HepG2 (cell line): ENCODE measurements around the gene IL17RB. TPM values are rescaled to one million over a fixed set of nuclear protein-coding genes. Genes with fewer than 3 reads are reported as not detected.
A peak's percentile ranks its signal among the peaks of the same experiment; 100 is the strongest.

Source experiments
- GFI1 ChIP-seq: sonication (generic); formaldehyde crosslinking; IDR thresholded peaks from 2 replicates; pipeline ENCODE4 v1.5.0; 2020; ENCODE audit warnings: missing genetic modification reagents, mild to moderate bottlenecking, borderline replicate concordance
- HCFC1 ChIP-seq: fragments of 150-350 bp; IDR thresholded peaks from 2 replicates; pipeline ENCODE4 v1.6.1; 2014; ENCODE audit warnings: low read depth, low read length
- HNF4A ChIP-seq: sonication (generic); formaldehyde crosslinking; IDR thresholded peaks from 2 replicates; pipeline ENCODE4 v1.4.0; 2020; ENCODE audit warnings: missing genetic modification reagents
- KDM3A ChIP-seq: IDR thresholded peaks from 2 replicates; pipeline ENCODE4 v1.6.1; 2018; ENCODE audit warnings: low read depth, missing compliant biosample characterization
- MED1 ChIP-seq: sonication (generic); formaldehyde crosslinking; IDR thresholded peaks from 2 replicates; pipeline ENCODE4 v1.4.0; 2020; ENCODE audit warnings: missing genetic modification reagents
- NONO ChIP-seq, 2 experiments: fragments of 450-650 bp in 1 of 2; sonication (generic) in 1 of 2; formaldehyde crosslinking in 1 of 2; IDR thresholded peaks in 1 of 2; conservative IDR thresholded peaks in 1 of 2; 2 replicates each; pipeline versions ENCODE4 v1.6.1 to v1.8.0; 2017 to 2022; ENCODE audit warnings: mild to moderate bottlenecking in 1 of 2, missing genetic modification reagents in 1 of 2, moderate library complexity in 1 of 2
- PAF1 ChIP-seq: IDR thresholded peaks from 2 replicates; pipeline ENCODE4 v1.6.1; 2016; ENCODE audit warnings: missing genetic modification reagents, missing compliant biosample characterization
- PHF5A ChIP-seq: IDR thresholded peaks from one replicate; pipeline ENCODE4 v1.6.1; 2018; ENCODE audit warnings: low read depth, missing genetic modification reagents; ENCODE audit not compliant: unreplicated experiment
- POLR2AphosphoS5 ChIP-seq: IDR thresholded peaks from 2 replicates; pipeline ENCODE4 v1.6.1; 2012; ENCODE audit warnings: low read depth, low read length
- SALL1 ChIP-seq: sonication (generic); formaldehyde crosslinking; IDR thresholded peaks from 2 replicates; pipeline ENCODE4 v1.8.0; 2022; ENCODE audit warnings: mild to moderate bottlenecking, missing genetic modification reagents
- SMARCC2 ChIP-seq: fragments of 450-650 bp; IDR thresholded peaks from 2 replicates; pipeline ENCODE4 v1.6.1; 2017; ENCODE audit warnings: antibody characterized with exemption, mild to moderate bottlenecking
- SP1 ChIP-seq, 2 experiments: fragments of 450-650 bp in 1 of 2; sonication (generic) in 1 of 2; formaldehyde crosslinking in 1 of 2; IDR thresholded peaks; 2 replicates each; pipeline versions ENCODE4 v1.4.0 to v1.6.1; 2016 to 2020; ENCODE audit warnings: missing genetic modification reagents in 1 of 2
- STAG1 ChIP-seq: sonication (generic); formaldehyde crosslinking; IDR thresholded peaks from 2 replicates; pipeline ENCODE4 v1.4.0; 2020; ENCODE audit warnings: missing genetic modification reagents
- TCF7 ChIP-seq: sonication (generic); IDR thresholded peaks from 2 replicates; pipeline ENCODE4 v1.6.1; 2016; ENCODE audit warnings: antibody characterized with exemption, low read depth
- TGIF2 ChIP-seq: IDR thresholded peaks from 2 replicates; pipeline ENCODE4 v1.6.1; 2016; ENCODE audit warnings: control low read depth, missing compliant biosample characterization
- TOPORS ChIP-seq: sonication (generic); formaldehyde crosslinking; IDR thresholded peaks from 2 replicates; pipeline ENCODE4 v1.8.0; 2023; ENCODE audit warnings: mild to moderate bottlenecking, missing genetic modification reagents
- TSC22D2 ChIP-seq: sonication (generic); formaldehyde crosslinking; IDR thresholded peaks from 2 replicates; pipeline ENCODE4 v1.5.1; 2020; ENCODE audit warnings: missing genetic modification reagents, mild to moderate bottlenecking, borderline replicate concordance
- ZBTB7A ChIP-seq: sonication (generic); formaldehyde crosslinking; IDR thresholded peaks from 2 replicates; pipeline ENCODE4 v1.8.0; 2022; ENCODE audit warnings: mild to moderate bottlenecking, missing genetic modification reagents
- ZNF34 ChIP-seq: sonication (generic); formaldehyde crosslinking; IDR thresholded peaks from 2 replicates; pipeline ENCODE4 v1.4.0; 2020; ENCODE audit warnings: mild to moderate bottlenecking, missing genetic modification reagents, borderline replicate concordance
- polyA plus RNA-seq, 8 experiments: library from polyadenylated mRNA; depleted of rRNA in 3 of 8; stranded (reverse) in 7 of 8; unstranded in 1 of 8; fragments of >200 nt; fragmentation: Illumina TruSeq in 4 of 8; extraction: Trizol in 4 of 8; gene quantifications; 2 replicates each; pipeline versions ENCODE4 v1.2.1 to v1.2.3, GENCODE V29; 2011 to 2016; ENCODE audit warnings: low read depth in 4 of 8, missing spikeins in 1 of 8, mixed read lengths in 1 of 8; ENCODE audit not compliant: insufficient read depth in 1 of 8
- total RNA-seq, 5 experiments: library from RNA; depleted of rRNA; stranded (reverse); fragments of >200 nt; fragmentation: Illumina TruSeq; extraction: Trizol; gene quantifications; 2 replicates each; pipeline ENCODE4 v1.2.3, GENCODE V29; 2016; ENCODE audit warnings: low read depth in 1 of 5
- TF ChIP-seq, protein P1 (sequence below): sonication (generic); formaldehyde crosslinking; IDR thresholded peaks from 2 replicates; pipeline ENCODE4 v1.5.1; 2020; ENCODE audit warnings: missing genetic modification reagents, mild to moderate bottlenecking, borderline replicate concordance
- TF ChIP-seq, protein P2 (sequence below): IDR thresholded peaks from 2 replicates; pipeline ENCODE4 v1.6.1; 2016; ENCODE audit warnings: missing compliant biosample characterization, missing genetic modification reagents, borderline replicate concordance
- TF ChIP-seq, protein P3 (sequence below): sonication (generic); formaldehyde crosslinking; IDR thresholded peaks from 2 replicates; pipeline ENCODE4 v1.5.1; 2020; ENCODE audit warnings: missing genetic modification reagents, mild to moderate bottlenecking, borderline replicate concordance
- TF ChIP-seq, protein P4 (sequence below): sonication (generic); formaldehyde crosslinking; IDR thresholded peaks from 2 replicates; pipeline ENCODE4 v1.5.0; 2020; ENCODE audit warnings: missing genetic modification reagents
- TF ChIP-seq, protein P5 (sequence below): sonication (generic); formaldehyde crosslinking; IDR thresholded peaks from 2 replicates; pipeline ENCODE4 v1.4.0; 2020; ENCODE audit warnings: missing genetic modification reagents
- TF ChIP-seq, protein P6 (sequence below): sonication (generic); formaldehyde crosslinking; IDR thresholded peaks from 2 replicates; pipeline ENCODE4 v1.4.0; 2020; ENCODE audit warnings: mild to moderate bottlenecking, low read depth, missing genetic modification reagents

Gene IL17RB
- total and polyA plus RNA-seq, 2 of the 13 experiments (the other 11 are each of a cell fraction or from before 2014, with no cell fraction given) = 130 to 190 TPM

DNA sequence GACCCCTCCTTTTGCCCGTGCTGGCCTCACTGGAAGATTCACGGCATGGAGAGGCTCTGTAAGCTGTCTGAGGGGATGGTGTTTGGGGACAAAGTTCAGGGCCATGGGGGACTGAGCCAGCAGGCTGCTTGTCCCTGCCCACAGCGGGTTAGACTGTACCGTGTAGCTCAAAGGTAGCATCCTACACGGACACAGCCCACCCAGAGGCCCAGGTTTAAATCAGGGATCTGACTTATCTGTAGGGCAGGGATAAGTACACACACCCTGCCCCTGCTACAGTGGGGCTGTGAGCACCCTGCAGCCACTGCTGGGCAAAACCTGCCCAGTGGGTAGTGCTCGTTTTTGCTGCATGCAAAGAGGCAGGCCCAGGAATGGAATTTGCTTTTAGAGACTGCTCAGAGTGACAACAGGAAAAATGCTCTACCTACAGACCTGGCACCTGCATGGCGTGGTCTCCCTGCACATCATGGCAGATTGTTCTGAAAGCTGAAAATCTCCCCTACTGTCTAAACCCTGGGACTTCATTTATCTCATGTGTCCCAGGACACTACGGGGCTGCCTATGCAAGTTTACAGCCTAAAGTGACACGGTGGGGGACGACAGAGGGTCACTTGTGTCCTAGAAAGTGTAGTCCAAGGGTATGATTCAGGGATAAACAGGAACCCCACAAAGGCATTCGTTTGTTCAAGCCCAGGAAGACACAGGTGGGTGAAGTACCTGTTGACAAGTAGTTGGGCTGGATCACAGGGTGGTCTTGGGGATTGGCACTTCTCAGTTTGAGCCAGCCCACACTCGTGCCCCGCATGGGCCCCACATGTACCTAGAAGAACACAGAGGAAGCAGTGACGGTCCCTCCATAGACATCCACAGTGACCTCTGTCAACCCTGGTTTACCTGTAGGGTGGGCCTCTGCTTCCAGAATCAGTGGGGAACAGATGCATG lies 27.9 kb upstream of the IL17RB start (continued):
- TF ChIP-seq, protein P1, sequence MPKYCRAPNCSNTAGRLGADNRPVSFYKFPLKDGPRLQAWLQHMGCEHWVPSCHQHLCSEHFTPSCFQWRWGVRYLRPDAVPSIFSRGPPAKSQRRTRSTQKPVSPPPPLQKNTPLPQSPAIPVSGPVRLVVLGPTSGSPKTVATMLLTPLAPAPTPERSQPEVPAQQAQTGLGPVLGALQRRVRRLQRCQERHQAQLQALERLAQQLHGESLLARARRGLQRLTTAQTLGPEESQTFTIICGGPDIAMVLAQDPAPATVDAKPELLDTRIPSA (CRISPR knock-in tag) = no peak
- TF ChIP-seq HNF4A (CRISPR knock-in tag) (peak; percentile 96), TGIF2 (no peak), ZBTB7A (peak; percentile 73; the same call in 1 of the 2 replicates), MED1 (CRISPR knock-in tag) (no peak), TCF7 (no peak), NONO (IDR thresholded peaks at IDR 0.05) (no peak), NONO (CRISPR knock-in tag; conservative IDR thresholded peaks at IDR 0.05) (0 out of 2 replicates have a peak, but pooled peaks have one; percentile 31), TSC22D2 (no peak), PAF1 (CRISPR knock-in tag) (peak; percentile 80; the same call in 1 of the 2 replicates), STAG1 (CRISPR knock-in tag) (no peak; the same call in 1 of the 2 replicates), ZNF34 (CRISPR knock-in tag) (no peak), HCFC1 (no peak), SALL1 (peak; percentile 82), POLR2AphosphoS5 (peak; percentile 54), KDM3A (CRISPR knock-in tag) (0 out of 2 replicates have a peak, but pooled peaks have one; percentile 16), SMARCC2 (no peak), PHF5A (CRISPR knock-in tag) (peak; percentile 78), GFI1 (CRISPR knock-in tag) (peak; percentile 74; the same call in 1 of the 2 replicates), TOPORS (0 out of 2 replicates have a peak, but pooled peaks have one; percentile 34), SP1 (IDR thresholded peaks at IDR 0.05) (no peak), SP1 (CRISPR knock-in tag; IDR thresholded peaks at IDR 0.05) (no peak)
- TF ChIP-seq, protein P2, sequence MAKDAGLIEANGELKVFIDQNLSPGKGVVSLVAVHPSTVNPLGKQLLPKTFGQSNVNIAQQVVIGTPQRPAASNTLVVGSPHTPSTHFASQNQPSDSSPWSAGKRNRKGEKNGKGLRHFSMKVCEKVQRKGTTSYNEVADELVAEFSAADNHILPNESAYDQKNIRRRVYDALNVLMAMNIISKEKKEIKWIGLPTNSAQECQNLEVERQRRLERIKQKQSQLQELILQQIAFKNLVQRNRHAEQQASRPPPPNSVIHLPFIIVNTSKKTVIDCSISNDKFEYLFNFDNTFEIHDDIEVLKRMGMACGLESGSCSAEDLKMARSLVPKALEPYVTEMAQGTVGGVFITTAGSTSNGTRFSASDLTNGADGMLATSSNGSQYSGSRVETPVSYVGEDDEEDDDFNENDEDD (CRISPR knock-in tag) = no peak
- TF ChIP-seq, protein P3, sequence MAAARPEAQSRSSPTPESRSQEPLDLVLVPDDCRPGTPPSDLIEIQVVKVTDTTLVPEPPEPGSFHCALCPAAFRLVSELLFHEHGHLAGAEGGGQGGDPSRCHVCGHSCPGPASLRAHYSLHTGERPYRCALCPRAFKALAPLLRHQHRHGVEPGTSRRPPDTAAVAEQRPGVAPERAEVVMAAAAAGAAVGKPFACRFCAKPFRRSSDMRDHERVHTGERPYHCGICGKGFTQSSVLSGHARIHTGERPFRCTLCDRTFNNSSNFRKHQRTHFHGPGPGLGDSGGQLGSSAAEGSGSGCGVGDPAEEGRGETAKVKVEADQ (CRISPR knock-in tag) = no peak
- TF ChIP-seq, protein P4, sequence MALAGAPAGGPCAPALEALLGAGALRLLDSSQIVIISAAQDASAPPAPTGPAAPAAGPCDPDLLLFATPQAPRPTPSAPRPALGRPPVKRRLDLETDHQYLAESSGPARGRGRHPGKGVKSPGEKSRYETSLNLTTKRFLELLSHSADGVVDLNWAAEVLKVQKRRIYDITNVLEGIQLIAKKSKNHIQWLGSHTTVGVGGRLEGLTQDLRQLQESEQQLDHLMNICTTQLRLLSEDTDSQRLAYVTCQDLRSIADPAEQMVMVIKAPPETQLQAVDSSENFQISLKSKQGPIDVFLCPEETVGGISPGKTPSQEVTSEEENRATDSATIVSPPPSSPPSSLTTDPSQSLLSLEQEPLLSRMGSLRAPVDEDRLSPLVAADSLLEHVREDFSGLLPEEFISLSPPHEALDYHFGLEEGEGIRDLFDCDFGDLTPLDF (CRISPR knock-in tag) = no peak
- TF ChIP-seq, protein P5, sequence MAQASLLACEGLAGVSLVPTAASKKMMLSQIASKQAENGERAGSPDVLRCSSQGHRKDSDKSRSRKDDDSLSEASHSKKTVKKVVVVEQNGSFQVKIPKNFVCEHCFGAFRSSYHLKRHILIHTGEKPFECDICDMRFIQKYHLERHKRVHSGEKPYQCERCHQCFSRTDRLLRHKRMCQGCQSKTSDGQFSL (CRISPR knock-in tag) = no peak
- TF ChIP-seq, protein P6, sequence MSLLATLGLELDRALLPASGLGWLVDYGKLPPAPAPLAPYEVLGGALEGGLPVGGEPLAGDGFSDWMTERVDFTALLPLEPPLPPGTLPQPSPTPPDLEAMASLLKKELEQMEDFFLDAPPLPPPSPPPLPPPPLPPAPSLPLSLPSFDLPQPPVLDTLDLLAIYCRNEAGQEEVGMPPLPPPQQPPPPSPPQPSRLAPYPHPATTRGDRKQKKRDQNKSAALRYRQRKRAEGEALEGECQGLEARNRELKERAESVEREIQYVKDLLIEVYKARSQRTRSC = no peak
